HG02763 (cell line): ENCODE measurements around the gene BMX.

ENCODE experiments used
- ATAC-seq: cut with Tn5 transposase; IDR thresholded peaks from one replicate; pipeline ENCODE4 v1.9.1; 2021; ENCODE audit warnings: mild to moderate bottlenecking, moderate library complexity; ENCODE audit not compliant: unreplicated experiment

Gene BMX

DNA sequence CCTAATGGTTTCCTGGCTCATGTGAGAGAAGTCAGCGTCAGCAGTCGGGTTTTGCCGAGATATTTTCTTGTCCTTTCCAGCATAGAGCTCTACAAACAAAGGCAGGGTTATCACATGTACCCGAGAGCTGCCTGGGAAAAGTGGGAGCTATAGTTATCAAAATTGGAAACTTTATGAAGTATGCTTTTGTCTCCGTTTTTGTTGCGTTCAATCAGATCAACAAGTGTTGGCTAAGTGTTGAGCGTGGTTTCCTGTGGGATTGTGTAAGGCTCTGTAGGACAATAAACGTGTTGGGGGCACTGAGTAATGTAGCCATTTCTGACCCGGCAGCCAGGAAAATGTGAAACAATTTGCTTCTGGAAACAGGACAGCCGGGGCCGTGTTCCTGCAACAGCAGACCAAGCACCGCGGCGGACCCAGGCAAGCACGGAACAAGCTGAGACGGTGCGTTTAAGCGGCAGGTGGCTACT, at the start of gene BMX:
TSS of gene BMX (plus strand) at position 311 of the 470 bp plus-strand sequence. CDS start 7,547 bp downstream, outside the sequence.
- ATAC-seq = no peak

DNA sequence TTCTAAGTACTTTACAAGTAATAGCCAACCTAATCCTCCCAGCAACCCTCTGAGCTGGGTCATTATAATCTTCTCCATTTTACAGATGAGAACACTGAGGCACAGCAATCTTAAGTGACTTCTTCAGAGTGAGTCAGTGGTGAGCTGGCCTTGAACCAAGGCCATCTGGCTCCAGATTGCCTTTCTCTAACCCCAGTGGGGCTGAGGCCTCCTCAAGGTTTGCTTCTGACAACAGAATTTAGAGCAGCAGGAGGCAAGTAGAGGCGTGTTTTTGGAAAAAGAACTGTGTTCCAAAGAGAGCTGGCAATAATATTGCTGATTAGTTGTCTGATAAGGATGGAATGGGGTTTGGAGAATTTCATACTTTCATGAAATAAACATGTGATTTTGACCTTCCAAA, 48.7 kb upstream of the BMX start:
- ATAC-seq = no peak

DNA sequence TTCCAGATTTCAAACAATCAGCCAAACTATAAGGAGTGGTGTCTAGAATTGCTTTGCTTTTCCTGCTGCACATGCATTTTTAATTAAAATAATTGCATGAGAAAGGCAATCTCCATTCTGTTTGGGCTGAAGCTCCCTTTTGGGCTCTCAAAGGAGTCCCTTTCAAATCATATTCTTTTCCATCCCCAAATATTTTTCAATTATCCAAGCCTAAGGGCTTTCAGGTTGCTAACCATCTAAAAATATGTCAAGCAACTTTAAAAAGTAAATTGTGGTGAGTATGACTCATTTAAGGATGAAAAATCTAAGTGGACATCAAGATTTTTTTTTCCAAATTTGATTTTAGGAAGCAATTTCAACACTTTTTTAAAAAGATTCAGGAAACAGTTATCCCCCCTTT, 35.9 kb upstream of the BMX start:
- ATAC-seq = no peak

DNA sequence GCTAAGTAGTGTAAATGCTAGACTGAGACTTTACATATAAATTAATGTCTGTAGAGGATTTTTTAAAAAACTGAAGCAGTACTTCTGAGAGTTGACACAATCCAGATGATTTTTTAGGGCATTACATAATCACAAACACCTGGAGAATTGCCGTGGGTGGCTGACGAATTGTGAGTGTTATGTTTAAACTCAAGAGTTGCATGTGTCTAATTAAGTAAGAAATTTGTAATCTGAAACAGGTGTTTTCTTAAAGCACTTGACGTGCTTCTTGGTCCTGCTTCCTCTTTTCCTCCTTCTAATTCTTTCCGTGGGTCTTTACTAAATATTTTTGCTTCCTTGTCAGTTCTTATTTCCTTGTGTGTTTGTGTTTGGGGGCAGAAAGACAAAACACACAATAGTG, 35.3 kb upstream of the BMX start:
- no peak for ATAC-seq

DNA sequence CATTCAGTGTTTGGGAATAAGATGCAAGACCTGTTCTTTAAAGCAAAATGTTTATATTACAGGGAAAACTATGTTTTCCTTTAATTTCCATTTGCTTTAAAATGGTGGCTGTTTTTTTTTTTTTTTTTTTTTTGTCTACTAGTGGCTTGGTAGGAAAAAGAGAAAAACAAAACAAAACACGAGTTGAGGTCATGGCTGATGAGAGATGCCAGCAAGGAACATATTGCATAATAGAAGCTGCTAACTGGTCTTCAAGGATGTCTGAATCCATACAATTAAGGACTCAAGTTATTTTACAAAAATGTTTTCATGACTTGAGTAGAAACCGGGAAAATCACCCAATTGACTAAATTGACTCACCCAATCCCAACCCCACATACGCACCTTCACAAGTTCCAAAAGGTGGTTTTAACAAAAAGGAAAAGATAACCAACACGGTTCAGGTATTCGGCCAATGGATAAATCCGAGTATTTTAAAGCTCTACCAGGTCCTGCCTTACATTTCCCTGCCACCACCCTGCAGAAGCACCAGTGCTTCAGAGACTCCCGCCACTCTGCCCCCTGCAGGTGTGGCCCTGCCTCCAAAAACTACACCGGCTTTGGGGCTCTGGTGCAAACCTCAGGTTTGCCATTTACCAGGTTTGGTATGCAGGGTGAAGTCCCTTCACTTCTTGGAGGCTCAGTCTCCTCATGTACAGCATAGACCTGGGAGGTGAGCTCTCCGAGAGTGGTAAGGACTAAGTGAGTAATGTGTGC, 34.5 kb upstream of the BMX start:
- ATAC-seq = no peak

DNA sequence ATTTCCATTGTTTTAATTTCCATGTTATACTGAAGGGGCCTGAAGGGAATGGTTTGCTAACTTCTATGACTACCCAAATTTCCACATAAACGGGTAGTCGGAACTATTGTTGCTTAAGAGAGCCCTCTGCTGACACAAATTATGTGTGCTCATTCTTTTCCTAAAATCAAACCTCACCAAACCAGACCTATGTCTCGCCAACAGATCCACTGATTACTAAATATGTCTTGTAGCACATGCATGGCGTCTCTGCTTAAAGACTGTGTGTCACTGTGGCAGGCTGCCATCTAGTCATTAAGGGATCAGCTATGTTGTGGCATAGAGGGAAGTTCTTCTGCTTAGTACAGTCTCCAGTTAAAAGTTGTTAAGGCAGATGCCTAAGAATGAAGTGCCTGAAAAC, 32.6 kb upstream of the BMX start:
- ATAC-seq = no peak

DNA sequence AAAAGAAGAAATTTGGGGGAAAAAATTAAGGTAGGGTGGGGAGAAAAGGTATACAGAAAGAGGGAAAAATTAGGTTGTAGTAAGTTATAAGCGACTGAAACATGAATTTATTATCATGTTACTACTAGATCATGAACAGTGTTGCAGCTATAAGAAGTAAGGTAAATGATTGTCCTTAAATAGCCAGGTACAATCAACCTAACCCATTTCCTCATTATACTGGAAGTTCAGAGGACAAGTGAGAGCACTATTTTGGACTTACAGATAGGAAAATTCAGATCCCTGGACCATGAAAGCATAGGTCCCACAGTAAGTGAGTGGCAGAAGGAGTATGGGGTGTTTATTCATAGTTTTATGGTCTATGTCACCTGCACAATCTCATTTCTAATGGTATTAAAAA, 31.0 kb upstream of the BMX start:
- ATAC-seq = no peak

DNA sequence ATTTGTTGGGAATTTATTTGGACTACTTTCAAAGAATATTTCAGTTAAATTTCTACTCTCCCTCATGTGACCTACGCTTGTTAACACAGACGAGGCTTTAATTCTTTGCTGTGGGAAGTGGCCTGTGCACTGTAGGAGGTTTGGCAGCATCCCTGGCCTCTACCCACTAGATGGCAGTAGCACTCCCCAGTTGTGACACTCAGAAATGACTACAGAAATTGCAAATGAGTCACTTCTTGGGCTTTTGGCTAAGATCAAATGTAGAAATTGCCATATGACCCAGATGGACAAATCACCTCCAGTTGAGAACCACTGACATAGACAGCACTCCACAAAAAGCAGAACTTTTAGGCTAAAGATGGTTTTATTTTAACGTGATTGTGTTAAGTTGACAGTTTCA, 29.6 kb upstream of the BMX start:
- ATAC-seq = peak; percentile 71

DNA sequence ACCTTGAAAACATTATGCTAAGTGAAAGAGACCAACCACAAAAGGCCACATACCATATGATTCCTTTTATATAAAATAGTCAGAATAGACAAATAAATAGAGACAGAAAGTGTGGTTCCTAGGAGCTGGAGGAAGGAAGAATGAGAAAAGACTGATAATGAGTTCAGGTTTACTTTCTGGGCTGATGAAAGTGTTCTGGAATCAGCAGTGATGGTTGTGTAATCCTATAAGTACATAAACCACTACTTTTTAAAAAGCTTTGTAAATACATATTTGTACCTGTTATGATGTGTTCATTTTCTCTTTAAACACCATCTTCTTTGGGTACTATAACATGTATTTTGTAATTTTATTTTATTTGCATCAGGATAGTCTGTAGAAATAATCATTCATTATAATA, 28.1 kb upstream of the BMX start:
- ATAC-seq = no peak

DNA sequence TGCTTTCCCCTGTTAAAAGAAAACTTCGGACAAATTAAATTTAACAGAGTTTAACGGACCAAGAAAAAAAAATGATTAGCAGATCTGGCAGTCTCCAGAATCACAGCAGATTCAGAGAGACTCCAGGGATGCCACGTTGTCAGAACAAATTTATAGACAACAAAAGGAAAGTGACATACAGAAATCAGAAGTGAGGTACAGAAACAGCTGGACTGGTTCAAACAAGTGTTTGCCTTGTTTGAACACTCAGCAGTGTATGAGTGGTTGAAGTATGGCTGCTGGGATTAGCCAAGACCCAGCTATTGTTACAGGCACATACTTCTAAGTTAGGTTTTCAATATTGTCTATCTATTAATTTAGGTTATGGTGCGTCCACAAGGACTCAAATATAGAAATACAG, 26.6 kb upstream of the BMX start:
- ATAC-seq = no peak

DNA sequence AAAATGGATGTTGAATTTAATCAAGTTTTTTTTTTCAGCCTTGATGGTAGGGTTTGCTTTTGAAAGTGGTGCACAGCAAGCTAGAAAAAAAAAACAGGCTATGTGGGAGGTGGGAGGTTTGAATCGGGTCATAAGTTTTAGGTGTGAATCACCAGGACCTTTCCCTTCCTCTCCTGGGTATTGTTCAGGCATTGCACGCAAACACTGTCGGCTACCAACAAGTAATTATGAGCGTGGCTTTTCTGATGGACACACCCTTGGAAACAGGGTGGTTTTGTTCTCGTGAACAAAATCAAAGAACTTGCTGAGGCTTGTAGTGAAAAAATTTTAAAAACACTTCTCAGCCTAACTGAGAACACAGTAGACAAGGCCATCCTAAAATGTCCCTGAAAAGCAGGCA, 25.6 kb upstream of the BMX start:
- no peak for ATAC-seq

DNA sequence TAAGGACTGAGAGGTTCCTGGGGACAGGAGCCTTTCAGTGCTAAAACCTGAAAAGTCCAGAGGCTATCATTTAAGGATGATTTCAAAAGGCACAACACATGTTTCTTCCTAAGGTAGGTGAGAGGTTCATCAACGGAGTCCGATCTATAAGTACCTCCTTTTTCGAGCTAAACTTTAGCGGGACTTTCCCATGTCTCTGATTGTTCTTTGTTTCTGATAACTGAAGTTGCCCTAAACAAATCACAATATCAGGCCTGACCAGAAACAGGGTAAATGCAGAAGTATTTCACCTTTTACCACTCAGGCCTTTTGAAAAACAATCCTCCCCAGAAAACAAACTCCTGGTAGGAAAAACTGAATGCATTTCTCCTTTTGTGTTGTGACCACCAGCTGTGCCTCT, 25.1 kb upstream of the BMX start:
- ATAC-seq = no peak

DNA sequence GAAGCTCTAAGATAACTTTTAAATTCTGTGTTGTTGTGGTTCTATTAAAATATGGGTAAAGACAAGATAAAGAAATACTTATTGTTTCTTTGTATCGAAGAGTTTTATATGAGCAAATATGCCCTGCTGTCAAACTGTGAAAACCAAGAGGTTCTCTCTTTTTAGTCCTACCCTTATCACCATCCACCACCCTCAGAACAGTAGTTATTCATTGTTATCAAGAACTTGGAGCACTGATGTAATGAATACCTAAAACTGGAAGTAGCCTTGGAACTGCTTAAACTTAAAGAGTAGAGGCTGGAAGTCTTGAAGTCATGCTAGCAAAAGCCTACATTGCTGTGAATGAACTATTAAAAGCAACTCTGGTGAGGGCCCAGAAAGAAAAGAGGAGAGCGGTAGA, 16.7 kb upstream of the BMX start:
- ATAC-seq = no peak

DNA sequence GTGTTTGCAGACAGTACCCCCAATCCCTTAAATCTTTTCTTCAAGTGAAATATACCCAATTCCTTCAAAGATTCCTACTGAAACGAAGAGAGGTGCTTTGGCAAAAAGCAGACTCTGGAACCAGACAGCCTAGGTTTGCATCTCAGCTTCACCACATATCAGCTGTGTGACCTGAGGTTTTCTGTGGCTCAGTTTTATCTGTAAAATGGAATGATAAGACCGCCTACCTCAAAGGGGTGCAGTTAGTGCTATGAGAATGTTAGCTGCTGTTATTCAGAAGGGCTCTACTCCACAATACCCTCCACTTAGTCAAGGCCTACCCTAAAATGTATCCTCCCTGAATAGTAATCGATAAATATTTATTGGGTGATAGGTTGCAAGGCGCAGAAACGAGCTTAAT, 8.1 kb upstream of the BMX start:
- ATAC-seq = no peak

DNA sequence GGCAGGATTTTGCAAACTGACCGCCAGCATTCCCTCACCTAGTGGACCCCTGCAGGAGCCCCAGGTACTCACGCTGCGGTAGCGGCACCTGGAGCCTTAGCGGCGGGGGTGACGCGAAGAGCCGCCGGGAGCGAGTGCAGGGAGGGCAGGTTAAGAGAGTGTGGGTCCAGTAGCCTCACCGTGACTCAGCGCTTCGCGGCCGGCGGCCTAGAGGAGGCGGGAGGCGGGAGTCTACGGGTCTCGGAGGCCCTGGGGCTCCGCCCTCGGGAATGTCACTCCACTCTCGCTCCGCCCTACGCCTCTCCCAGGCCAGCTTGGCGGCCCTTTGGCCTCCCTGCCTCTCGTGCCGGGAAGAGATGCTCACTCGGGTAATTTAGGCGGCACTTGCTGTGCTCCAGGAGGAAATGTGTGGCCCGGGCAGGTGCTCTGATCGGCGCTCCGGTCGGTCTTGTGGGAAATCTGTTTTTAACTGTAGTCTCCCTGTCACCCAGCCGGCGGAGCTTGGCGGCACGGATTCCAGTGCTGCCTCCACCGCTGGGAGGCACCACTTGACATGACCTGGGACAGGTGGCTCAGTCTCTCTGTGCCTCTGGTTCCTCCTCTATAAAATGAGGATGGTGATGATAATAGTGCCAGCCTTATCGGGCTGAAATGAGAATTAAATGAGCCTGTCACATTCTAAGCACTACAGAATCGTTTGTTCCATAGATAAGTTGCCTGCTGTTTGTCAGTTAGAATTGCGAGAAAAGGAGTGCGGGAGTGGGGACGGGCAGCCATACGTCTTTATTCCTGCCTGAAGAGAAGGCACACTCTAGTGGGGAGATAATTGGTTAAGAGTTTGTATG, 7.3 kb upstream of the BMX start, which contains the start of gene PIR:
TSS of gene PIR (minus strand) at position 216 of the 845 bp plus-strand sequence. CDS start 2,076 bp downstream, outside the sequence.
- peak; percentile 97 for ATAC-seq

DNA sequence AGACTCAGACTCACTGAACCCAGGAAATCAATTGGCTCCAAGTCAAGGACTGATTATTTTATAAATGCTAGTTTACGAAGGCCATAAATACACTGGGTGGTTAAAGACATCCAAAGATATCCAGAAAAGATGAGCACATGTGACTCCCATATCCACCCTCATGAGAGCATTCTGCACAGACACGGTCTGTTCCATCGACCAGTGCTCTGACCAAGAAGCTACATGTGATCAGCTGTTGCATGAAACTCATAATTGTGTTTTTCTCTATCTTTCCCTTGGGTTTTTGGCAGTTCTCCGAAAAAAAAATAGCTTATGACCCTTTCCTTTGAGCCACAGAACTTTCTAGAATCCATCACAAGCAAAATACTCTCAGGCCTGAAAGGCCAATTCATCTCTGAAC, 4.8 kb upstream of the BMX start:
- no peak for ATAC-seq

DNA sequence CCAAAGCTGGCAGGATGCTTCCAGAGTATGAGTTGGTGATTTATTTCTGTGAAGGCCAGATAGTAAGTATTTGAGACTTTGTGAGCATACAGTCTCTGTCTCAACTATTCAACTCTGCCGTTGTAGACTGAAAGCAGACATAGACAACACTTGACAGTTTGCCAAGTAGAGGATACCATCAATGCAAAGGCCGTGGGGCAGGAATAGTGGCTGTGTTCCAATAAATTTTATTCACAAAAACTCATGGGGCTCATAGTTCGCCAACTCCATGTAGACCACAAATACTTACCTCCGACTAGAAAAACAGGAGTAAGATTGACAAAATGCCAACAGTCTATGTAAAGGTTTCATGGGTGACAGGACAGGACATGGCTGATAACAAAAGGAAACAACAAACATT, 3.8 kb upstream of the BMX start:
- no peak for ATAC-seq

DNA sequence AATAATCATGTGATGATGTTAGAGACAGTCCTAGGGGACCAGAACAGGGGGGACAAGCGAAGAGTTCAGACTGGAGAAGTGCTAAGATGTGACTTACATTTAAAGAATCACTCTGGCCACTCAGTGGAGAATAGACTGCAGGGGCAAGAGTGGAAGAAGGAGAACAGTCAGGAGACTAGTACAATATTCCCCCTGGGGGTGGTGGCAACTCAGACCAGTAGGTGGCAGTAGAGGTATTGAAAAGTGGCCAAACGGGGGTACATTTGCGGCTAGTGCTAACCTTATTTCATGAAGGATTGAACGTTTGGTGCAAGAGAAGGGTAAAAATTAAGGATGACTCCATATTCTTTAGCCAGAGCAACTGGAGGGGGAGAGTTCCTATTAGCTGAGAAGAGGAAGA, 2.7 kb upstream of the BMX start:
- ATAC-seq = no peak

DNA sequence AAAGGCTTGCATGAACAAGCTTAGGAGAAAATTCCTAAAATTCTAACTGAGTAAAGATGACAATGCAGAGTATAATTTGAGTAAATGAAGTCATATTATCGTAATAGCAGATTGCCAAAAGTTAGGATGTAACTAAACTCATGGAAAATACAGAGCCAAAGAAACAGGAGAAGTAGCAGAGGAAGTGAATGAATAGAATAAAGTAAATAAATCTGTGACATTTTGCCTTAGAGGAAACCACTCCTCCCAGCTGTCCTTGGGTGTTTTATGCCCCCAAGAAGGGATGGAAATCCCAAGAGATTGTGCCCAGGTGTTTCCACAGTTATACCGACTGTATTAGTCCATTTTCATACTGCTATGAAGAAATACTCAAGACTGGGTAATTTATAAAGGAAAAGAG, 1.9 kb upstream of the BMX start:
- no peak for ATAC-seq

DNA sequence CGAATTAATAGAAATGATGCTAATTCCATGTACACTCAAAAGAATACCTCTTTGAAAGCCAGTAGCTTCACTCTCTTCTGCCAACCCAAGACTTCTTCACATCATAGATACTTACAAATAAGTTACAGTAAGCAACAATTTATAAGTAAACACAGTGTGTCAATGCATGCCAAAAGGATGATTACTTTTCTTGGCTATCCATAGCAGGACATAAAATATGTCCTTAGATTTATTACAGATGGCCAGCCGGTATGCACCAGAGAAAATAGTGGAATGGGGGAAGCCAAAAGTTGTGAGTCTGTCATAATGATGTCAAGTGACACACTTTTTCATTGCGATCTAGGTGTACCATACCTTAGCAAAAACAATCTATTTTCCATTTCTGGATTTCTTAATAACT, 631 bp upstream of the BMX start:
- ATAC-seq = no peak

DNA sequence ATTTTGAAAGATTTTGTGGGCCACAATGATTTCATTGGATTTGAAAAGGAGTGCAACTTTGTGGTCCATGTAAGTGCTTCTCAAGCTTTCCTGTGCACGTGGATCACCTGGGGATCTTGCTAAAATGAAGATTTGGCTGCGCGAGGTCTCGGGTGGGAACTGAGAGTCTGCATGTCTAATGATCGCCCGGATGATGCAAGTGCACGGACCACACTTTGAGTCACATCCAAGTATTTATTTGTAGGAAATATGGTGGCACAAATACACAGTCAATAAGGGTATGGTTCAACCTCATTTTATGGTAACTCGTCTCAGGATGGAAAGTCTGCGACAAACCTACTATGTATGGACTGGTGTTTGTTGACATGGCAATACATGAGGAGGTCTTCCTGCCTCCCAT, 899 bp downstream of the BMX start:
- no peak for ATAC-seq

DNA sequence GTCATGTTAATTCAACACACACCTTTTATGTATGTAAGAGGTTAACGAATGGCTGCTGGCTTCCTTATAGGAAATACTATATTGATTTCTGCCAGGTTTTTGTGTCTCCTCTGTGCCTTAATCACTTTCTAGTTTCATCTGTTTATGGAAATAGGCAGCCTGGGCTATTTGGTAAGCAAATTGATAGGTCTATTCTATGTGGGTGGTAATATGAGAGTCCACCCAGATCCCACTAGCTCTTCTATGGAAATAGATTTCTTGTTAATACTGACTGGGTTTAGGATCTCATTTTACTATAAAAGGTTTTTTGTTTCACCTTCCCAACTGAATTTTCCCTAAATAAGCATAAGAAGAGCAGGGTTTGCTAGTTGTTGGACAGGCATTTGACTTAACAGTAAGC, 4.1 kb downstream of the BMX start:
- ATAC-seq = no peak
